Mesendoderm (in vitro differentiated cells): ENCODE data around the gene DYNLT2B.

Experiments
- DNase-seq: peaks from one replicate; pipeline ENCODE4 v3.0.0; 2013
- H2AK5ac ChIP-seq: 2 replicates; pipeline ENCODE4 v1.6.1; 2013; ENCODE audit warnings: low read length, inconsistent platforms
- H2BK120ac ChIP-seq: 2 replicates; pipeline ENCODE4 v1.6.1; 2013; ENCODE audit warnings: low read depth, mild to moderate bottlenecking, low read length, moderate library complexity, mixed read lengths
- H2BK15ac ChIP-seq: replicated peaks from 2 replicates; pipeline ENCODE4 v1.6.1; 2013; ENCODE audit warnings: low read depth, mild to moderate bottlenecking, moderate library complexity
- H2BK5ac ChIP-seq: 2 replicates; pipeline ENCODE4 v1.6.1; 2013; ENCODE audit warnings: low read length, inconsistent platforms
- H3K18ac ChIP-seq: 2 replicates; pipeline ENCODE4 v1.6.1; 2013; ENCODE audit warnings: mild to moderate bottlenecking, low read length, mixed read lengths
- H3K23ac ChIP-seq: one replicate; pipeline ENCODE4 v1.6.1; 2013; ENCODE audit warnings: low read length
- H3K27ac ChIP-seq: 2 replicates; pipeline ENCODE4 v1.5.1; 2013; ENCODE audit warnings: low read depth, mild to moderate bottlenecking, inconsistent platforms, low read length, moderate library complexity
- H3K27me3 ChIP-seq: 2 replicates; pipeline ENCODE4 v1.6.1; 2013; ENCODE audit warnings: low read length, control low read depth, mild to moderate bottlenecking, inconsistent platforms; ENCODE audit not compliant: insufficient read depth, poor library complexity
- H3K36me3 ChIP-seq: 2 replicates; pipeline ENCODE4 v1.6.1; 2013; ENCODE audit warnings: low read length, inconsistent platforms; ENCODE audit not compliant: control insufficient read depth, insufficient read depth
- H3K4ac ChIP-seq: one replicate; pipeline ENCODE4 v1.6.1; 2013; ENCODE audit warnings: low read depth, mild to moderate bottlenecking, low read length, moderate library complexity
- H3K4me1 ChIP-seq: 2 replicates; pipeline ENCODE4 v1.6.1; 2013; ENCODE audit warnings: low read depth, low read length, inconsistent platforms; ENCODE audit not compliant: control insufficient read depth
- H3K4me2 ChIP-seq: 2 replicates; pipeline ENCODE4 v1.6.1; 2013; ENCODE audit warnings: low read length
- H3K4me3 ChIP-seq: 2 replicates; pipeline ENCODE4 v1.5.1; 2013; ENCODE audit warnings: mild to moderate bottlenecking, low read length
- H3K56ac ChIP-seq: one replicate; pipeline ENCODE4 v1.6.1; 2013; ENCODE audit warnings: low read length
- H3K79me1 ChIP-seq: 2 replicates; pipeline ENCODE4 v1.6.1; 2013; ENCODE audit warnings: low read length, inconsistent platforms
- H3K79me2 ChIP-seq: 2 replicates; pipeline ENCODE4 v1.6.1; 2013; ENCODE audit warnings: mild to moderate bottlenecking, low read length; ENCODE audit not compliant: control insufficient read depth, insufficient read depth
- H3K9ac ChIP-seq: 2 replicates; pipeline ENCODE4 v1.6.1; 2013; ENCODE audit warnings: low read length, inconsistent platforms
- H4K5ac ChIP-seq: one replicate; pipeline ENCODE4 v1.6.1; 2013; ENCODE audit warnings: low read length
- H4K8ac ChIP-seq: one replicate; pipeline ENCODE4 v1.6.1; 2013; ENCODE audit warnings: low read depth, mild to moderate bottlenecking, control low read depth, low read length, moderate library complexity
- WGBS: extraction: QIAGEN DNeasy Blood & Tissue Kit; methylation state at CpG from one replicate; pipeline ENCODE4 v1.1.7; 2013; ENCODE audit warnings: low lambda C conversion rate, missing lambda C conversion rate; ENCODE audit not compliant: insufficient coverage; ENCODE audit errors: extremely low coverage; 5-methylcytosine and 5-hydroxymethylcytosine counted together

The DYNLT2B gene

DNA sequence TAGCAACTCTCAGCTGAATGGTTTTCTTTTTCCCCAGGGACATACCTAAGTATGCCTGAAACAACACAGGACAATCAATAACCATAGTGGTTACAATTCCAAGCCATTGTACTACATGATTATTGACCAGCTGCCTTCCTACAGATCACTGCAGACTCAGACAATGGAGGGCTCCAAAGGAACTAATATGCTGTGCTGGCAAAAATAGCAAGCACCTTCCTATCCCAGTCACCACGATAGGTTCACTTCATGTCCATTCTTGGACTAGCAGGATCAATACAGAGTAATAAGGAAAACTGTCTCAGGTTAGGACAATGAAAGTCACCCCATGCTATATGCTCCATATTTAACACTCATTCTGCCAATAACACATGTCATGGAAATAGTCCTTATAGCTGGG, 37.6 kb upstream of the DYNLT2B start:
- Histone ChIP-seq H3K56ac (no peak overlapping the region), H3K9ac (no peak overlapping the region), H2BK5ac (no peak overlapping the region), H3K4me1 (no peaks in the 10 kb centered on the region), H4K8ac (no peak overlapping the region), H2BK120ac (no peak overlapping the region), H3K79me2 (no peaks in the 10 kb centered on the region), H3K27me3 (no peaks in the 10 kb centered on the region), H3K23ac (no peak overlapping the region), H3K18ac (no peak overlapping the region), H3K36me3 (peaks cover 4% of the 10 kb centered on the region), H3K4me2 (no peak overlapping the region), H2AK5ac (no peak overlapping the region), H3K4ac (no peak overlapping the region), H3K79me1 (no peaks in the 10 kb centered on the region), H2BK15ac (no peak overlapping the region), H3K27ac (no peak overlapping the region), H3K4me3 (no peak overlapping the region), H4K5ac (no peak overlapping the region)
- DNase-seq: no peak
- no CpG with 5 or more reads among the region's 1 CpG for WGBS

DNA sequence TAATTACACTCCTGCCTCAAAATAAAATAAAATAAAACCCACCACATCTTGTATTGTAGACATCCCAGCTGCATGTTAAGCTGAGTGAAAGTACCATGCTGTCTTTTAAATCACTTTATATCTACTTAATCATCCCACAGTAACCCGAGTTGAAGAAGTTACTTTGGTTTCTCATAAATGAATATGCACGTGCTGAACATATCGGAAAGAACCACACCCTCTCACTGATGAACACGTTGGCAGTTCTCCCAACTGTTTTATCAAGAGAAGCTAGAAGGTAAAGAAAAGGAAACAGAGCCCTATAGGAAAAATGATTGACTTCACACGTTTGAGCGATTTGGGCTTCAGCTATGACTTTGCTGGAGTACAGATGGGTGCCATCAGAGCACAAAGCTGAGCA, 36.1 kb upstream of the DYNLT2B start:
- peaks cover 4% of the 10 kb centered on the region for H3K36me3 ChIP-seq
- H3K27ac ChIP-seq: no peak overlapping the region
- no peaks in the 10 kb centered on the region for H3K27me3 ChIP-seq
- no peak overlapping the region for H4K5ac ChIP-seq
- H3K18ac ChIP-seq: no peak overlapping the region
- no peaks in the 10 kb centered on the region for H3K79me1 ChIP-seq
- H2BK5ac ChIP-seq: no peak overlapping the region
- H3K23ac ChIP-seq: no peak overlapping the region
- H3K9ac ChIP-seq: no peak overlapping the region
- no peaks in the 10 kb centered on the region for H3K79me2 ChIP-seq
- no peak overlapping the region for H3K4ac ChIP-seq
- WGBS: no CpG with 5 or more reads among the region's 6 CpGs
- no peak overlapping the region for H3K4me2 ChIP-seq
- H3K4me3 ChIP-seq: no peak overlapping the region
- no peak for DNase-seq
- H2BK15ac ChIP-seq: no peak overlapping the region
- H2BK120ac ChIP-seq: no peak overlapping the region
- H4K8ac ChIP-seq: no peak overlapping the region
- no peak overlapping the region for H2AK5ac ChIP-seq
- H3K56ac ChIP-seq: no peak overlapping the region
- H3K4me1 ChIP-seq: no peaks in the 10 kb centered on the region

DNA sequence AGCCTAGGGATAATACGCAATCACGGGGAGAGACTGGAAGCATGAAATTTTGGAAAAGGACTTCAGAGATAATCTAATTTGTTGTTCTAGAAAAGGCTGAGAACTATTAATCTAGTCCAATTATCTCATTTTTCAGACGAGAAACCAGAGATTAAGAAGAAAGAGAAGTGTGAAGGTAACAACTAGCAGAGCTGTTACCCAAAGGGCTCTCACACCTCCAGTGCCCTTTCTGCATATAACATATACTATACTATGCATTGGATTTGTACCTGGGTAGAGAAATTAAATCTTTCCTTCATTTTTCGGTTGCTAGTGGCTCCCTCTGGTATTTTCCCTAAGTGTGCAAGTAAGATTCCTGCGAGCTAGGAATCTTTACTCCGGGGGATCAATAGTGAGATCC, 33.5 kb upstream of the DYNLT2B start:
- H2BK5ac ChIP-seq: no peak overlapping the region
- H3K79me2 ChIP-seq: no peaks in the 10 kb centered on the region
- no peaks in the 10 kb centered on the region for H3K27me3 ChIP-seq
- H2BK120ac ChIP-seq: no peak overlapping the region
- H3K79me1 ChIP-seq: no peaks in the 10 kb centered on the region
- no peaks in the 10 kb centered on the region for H3K36me3 ChIP-seq
- H3K9ac ChIP-seq: no peak overlapping the region
- no peak for DNase-seq
- no peak overlapping the region for H3K4ac ChIP-seq
- H2BK15ac ChIP-seq: no peak overlapping the region
- H3K4me1 ChIP-seq: no peaks in the 10 kb centered on the region
- H3K23ac ChIP-seq: no peak overlapping the region
- no peak overlapping the region for H3K4me2 ChIP-seq
- no peak overlapping the region for H2AK5ac ChIP-seq
- H3K4me3 ChIP-seq: no peak overlapping the region
- H3K18ac ChIP-seq: no peak overlapping the region
- no peak overlapping the region for H3K27ac ChIP-seq
- H3K56ac ChIP-seq: no peak overlapping the region
- WGBS: no CpG with 5 or more reads among the region's 6 CpGs
- no peak overlapping the region for H4K8ac ChIP-seq
- no peak overlapping the region for H4K5ac ChIP-seq

DNA sequence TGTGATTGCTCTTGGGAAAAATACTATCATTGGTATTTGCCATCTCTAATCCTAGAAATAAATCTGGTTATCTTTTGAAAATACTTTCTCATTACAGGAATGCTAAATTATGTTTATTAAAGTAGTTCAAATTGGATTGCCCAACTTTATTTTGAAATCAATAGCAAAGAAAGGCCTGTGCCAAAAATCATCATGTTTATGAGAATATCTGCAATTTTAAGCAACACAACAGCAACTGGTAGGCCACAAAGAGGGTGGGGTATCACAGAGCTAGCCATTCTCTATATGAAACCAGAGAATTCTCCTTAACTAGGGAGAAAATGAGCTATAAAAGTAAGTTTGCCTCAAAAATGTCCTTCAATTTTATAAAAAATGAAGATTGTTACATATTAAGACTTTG, 32.0 kb upstream of the DYNLT2B start:
- Histone ChIP-seq H3K18ac (no peak overlapping the region), H3K4me1 (no peaks in the 10 kb centered on the region), H3K79me1 (no peaks in the 10 kb centered on the region), H2AK5ac (no peak overlapping the region), H3K27me3 (no peaks in the 10 kb centered on the region), H3K4me2 (no peak overlapping the region), H3K4ac (no peak overlapping the region), H2BK5ac (no peak overlapping the region), H2BK120ac (no peak overlapping the region), H3K79me2 (no peaks in the 10 kb centered on the region), H3K56ac (no peak overlapping the region), H3K23ac (no peak overlapping the region), H2BK15ac (no peak overlapping the region), H4K5ac (no peak overlapping the region), H4K8ac (no peak overlapping the region), H3K4me3 (no peak overlapping the region), H3K9ac (no peak overlapping the region), H3K36me3 (no peaks in the 10 kb centered on the region), H3K27ac (no peak overlapping the region)
- no peak for DNase-seq

DNA sequence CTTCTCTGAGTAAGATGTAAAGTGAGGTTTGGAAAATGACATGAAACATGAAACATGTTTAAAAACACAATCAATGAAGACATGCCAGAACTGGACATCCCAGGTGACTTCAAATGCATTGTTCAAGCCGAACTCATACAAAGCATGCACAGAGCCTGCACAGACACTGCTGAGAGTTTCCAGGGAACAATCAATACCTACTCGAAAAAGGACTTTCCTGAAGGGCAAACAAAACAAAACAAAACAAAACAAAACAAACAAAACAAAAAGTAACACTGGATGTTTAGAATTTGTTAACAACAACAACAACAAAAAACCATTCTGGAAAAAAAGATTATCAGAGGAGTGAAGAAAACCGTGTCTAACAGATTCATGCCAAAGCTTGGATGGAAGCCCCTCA, 30.7 kb upstream of the DYNLT2B start:
- no peaks in the 10 kb centered on the region for H3K27me3 ChIP-seq
- H4K8ac ChIP-seq: no peak overlapping the region
- H3K18ac ChIP-seq: no peak overlapping the region
- H3K23ac ChIP-seq: no peak overlapping the region
- no peaks in the 10 kb centered on the region for H3K36me3 ChIP-seq
- H4K5ac ChIP-seq: no peak overlapping the region
- no peak overlapping the region for H3K56ac ChIP-seq
- no peaks in the 10 kb centered on the region for H3K4me1 ChIP-seq
- H2BK15ac ChIP-seq: no peak overlapping the region
- WGBS: no CpG with 5 or more reads among the region's 3 CpGs
- no peak overlapping the region for H3K9ac ChIP-seq
- H2AK5ac ChIP-seq: no peak overlapping the region
- H2BK5ac ChIP-seq: no peak overlapping the region
- no peak overlapping the region for H3K27ac ChIP-seq
- H3K4me3 ChIP-seq: no peak overlapping the region
- H3K4me2 ChIP-seq: no peak overlapping the region
- H3K79me1 ChIP-seq: no peaks in the 10 kb centered on the region
- H3K79me2 ChIP-seq: no peaks in the 10 kb centered on the region
- no peak for DNase-seq
- no peak overlapping the region for H3K4ac ChIP-seq
- H2BK120ac ChIP-seq: no peak overlapping the region

DNA sequence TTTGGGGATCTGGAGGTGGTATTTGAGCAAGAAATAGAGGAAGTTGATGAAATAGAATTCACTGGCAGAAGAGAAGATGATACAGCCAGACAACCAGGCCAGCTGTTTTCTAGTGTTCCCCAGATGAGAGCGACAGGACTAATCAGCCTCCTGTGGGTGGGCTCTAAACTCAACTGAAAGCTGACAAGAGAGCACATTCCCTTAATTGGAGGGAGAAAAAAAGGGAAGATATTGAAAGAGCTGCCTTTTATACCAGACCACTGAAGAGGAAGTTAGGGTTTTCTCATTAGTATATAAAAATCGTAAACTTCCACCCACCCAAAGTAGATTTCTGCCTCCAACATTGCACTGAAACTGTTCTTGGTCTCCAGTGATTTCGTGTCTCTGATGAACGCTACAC, 26.6 kb upstream of the DYNLT2B start:
- Histone ChIP-seq H3K27me3 (no peaks in the 10 kb centered on the region), H3K56ac (no peak overlapping the region), H3K4me3 (no peak overlapping the region), H3K4ac (no peak overlapping the region), H2BK15ac (no peak overlapping the region), H2AK5ac (no peak overlapping the region), H4K8ac (no peak overlapping the region), H2BK5ac (no peak overlapping the region), H4K5ac (no peak overlapping the region), H3K27ac (no peak overlapping the region), H3K36me3 (no peaks in the 10 kb centered on the region), H3K79me1 (no peaks in the 10 kb centered on the region), H3K18ac (no peak overlapping the region), H3K9ac (no peak overlapping the region), H3K23ac (no peak overlapping the region), H3K4me1 (no peaks in the 10 kb centered on the region), H3K4me2 (no peak overlapping the region), H3K79me2 (no peaks in the 10 kb centered on the region), H2BK120ac (no peak overlapping the region)
- DNase-seq: no peak
- no CpG with 5 or more reads among the region's 4 CpGs for WGBS
